GM19025 (cell line): ENCODE measurements around the gene KLHL22.
"Not testable (repeated sequence)": the region's sequence is repeated elsewhere in the genome, so short reads cannot be mapped to it uniquely, and the experiment has no call there.

Experiments used
- ATAC-seq: cut with Tn5 transposase; IDR thresholded peaks from one replicate; pipeline ENCODE4 v1.9.1; 2021; ENCODE audit warnings: mild to moderate bottlenecking, low read depth, moderate library complexity; ENCODE audit not compliant: unreplicated experiment

Gene KLHL22

DNA sequence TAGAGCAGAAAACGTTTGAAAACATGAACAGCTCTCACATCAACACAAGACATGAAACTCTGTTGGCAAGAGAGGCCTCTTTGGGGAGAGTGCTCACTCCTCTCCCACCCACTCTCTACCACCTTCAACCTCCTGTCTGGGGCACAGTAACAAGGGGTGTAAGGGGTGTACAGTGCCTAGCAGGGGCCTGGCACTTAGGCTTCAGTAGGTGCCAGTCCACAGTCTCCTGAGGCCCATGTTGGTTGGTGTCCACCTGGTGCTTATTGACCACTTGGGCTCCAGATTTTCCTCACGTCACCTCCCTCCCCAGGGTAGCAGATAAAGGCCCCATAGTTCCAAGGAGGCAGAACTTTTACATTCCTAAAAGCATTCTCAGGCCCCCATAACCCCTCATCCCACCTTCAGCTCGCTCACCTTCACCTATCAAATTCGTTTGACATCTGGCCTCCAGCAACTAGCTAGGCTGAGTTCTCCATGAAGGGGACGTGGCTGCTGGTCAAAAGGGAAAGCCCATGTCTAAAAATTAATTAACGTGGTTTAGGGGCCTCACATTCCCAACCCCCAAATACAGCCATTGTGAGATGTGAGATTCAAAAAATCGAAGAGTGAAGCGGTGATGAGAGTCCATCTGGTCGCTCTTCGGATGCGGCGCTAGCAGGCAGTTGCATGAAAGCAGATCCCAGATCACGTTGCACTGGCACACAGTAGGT, 11.1 kb upstream of the KLHL22 start:
- ATAC-seq: no peak

DNA sequence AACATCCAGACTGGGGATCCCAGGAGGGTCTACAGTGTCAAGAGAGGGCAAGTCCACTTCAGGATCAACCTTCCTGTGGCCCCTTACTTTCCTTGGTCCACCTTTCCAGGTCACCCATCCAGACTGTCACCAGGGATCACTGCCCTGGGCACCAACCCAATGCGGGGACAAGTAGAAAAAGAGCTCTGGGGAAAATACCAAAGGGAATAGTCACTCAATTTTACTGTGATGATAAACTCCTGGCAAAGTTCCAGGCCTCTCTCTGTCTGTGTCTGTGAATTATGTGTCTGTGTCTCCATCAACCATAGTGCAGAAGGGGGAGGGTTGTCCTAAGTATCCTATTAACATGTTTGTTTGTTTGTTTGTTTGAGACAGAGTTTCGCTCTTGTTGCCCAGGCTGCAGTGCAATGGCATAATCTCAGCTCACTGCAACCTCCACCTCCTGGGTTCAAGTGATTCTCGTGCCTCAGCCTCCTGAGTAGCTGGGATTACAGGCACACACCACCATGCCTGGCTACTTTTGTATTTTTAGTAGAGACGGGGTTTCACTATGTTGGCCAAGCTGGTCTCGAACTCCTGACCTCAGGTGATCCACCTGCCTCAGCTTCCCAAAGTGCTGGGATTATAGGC, 8.8 kb upstream of the KLHL22 start:
- not testable (repeated sequence) for ATAC-seq

DNA sequence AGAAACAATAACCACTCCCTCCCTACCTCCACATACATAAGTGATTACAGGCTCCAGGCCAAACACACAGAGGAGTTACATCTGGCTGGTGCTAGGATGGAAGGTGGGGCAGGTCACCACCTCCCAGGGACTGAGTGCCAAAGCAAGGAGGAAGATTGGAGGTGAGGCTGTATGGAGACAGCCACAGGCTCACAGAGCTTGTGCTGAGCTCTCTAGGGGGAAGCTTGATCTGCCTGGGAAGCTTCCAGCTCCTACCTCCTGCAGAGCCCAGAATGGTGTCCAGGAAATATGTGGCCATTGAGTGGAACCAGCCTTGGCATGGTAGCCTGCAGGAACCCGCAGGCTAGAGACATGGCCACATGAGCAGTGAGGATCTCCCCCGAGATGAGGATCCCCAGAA, 8.2 kb upstream of the KLHL22 start:
- ATAC-seq: no peak

DNA sequence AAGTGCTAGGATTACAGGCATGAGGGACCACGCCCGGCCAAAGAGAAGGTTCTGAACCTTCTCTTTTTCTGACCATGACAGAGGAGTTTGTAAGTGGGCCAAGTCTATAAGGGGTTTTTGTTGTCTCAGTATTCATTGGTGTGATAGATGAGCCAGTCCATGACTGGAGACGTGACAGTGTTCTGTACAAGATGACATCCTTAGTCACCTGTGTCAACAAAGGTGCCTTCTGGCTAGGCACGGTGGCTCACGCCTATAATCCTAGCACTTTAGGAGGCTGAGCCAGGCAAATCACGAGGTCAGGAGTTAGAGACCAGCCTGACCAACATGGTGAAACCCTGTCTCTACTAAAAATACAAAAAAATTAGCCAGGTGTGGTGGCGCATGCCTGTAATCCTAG, 4.2 kb upstream of the KLHL22 start:
- no peak for ATAC-seq

DNA sequence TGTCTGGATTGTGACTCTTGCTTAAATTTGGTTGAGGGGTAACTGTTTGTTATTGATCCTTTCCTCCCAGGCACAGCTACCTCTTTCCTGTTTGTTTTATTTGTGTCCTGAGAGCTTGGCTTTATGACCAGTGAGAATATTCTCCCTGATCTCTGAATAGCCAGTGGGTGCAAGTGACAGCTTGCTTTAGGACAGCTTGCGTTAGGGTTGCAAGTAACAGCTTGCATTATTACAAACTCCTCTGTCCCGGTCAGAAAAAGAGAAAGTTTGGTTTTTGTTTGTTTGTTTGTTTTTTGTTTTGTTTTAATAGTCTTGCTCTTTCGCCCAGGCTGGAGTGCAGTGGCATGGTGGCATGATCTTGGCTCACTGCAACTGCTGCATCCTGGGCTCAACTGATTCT, 3.3 kb upstream of the KLHL22 start:
- ATAC-seq: no peak

DNA sequence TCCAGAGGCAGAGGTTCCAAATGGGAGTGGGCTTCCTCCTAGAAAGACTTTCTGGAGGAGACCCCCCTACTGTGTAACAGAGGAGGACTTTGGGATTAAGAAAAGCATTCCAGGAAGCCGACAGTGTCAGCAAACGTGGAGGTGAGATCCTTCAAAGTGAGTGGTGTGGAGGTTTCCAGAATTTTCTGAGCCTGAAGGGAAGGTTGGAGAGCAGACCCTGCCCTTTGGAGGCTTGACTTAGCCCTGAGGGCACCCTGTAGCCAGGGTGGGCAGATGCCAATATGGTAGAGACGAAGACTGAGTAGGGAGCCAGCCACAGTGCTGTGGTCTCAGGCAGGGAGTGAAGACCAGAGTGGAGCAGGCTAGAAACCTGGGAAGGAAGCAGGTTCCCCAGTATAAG, 1.8 kb upstream of the KLHL22 start:
- no peak for ATAC-seq

DNA sequence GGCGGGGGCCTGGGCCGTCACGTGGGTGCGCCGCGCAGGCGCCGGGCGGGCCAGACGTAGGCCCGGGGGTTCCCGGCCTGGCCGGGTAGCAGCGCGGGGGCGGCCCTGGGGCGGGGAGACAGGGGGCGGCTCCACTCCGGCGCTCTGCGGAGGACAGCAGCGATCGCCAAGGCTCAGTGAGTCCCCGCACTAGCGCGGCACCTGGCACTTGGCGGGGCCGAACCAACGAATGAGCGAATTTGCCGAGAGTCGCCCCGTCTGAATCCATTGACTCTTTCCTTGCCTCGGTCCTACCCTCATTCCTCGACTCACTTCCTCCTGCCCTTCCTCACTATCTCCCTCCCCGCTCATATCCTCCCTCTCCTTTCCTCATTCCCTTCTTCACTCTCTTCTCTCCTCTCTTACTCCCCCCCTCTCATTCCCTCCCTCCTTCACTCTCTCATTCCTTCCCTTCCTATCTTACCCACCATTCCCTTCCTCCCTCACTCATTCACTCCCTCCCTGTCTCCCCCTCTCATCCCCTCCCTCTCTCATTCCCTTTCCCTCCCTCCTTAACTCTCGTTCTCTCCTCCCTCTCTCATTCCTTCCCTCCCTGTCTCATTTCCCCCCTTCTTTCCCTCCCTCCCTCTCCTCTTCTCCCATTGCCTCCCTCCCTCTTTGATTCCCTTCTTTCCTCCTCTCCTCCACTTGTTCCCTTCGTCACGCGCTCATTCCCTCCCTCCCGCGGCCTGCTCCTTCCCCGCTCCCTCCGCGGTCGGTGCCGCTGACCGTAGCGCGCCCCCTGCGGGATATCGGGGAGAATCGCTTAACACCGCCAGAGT, 476 bp upstream of the KLHL22 start:
- peak; percentile 83 for ATAC-seq

DNA sequence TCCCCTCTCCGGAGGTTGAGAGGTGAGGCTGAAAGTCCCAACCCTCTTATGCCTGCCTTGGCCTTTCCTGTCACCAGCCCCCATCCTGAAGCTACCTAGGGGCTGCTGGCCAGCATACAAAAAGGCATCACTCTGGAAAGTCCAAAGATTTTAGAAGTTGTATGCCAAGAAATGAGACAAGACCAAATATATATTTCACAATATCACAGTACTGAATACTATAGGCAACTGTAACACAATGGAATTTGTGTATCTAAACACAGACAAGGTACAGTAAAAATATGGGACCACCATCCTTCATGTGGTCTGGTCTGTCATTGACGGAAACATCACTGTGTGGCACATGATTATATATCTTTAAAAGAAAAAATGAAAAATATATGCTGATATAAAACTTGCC, 4.2 kb downstream of the KLHL22 start:
- ATAC-seq: no peak

DNA sequence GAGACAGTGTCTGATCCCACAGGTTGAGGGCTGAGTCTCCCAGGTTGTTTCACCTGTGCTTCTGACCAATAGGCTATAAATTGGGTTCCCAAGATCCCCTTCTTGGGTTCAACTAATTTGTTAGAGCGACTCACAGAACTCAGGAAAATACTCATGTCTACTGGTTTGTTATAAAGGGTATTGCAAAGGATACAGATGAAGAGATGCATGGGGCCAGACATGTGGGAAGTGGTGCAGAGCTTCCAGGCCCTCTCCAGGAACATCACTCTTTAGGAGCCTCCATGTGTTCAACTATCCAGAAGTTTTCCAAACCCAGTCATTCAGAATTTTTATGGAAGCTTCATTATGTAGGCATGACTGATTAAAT, 4.7 kb downstream of the KLHL22 start:
- no peak for ATAC-seq

DNA sequence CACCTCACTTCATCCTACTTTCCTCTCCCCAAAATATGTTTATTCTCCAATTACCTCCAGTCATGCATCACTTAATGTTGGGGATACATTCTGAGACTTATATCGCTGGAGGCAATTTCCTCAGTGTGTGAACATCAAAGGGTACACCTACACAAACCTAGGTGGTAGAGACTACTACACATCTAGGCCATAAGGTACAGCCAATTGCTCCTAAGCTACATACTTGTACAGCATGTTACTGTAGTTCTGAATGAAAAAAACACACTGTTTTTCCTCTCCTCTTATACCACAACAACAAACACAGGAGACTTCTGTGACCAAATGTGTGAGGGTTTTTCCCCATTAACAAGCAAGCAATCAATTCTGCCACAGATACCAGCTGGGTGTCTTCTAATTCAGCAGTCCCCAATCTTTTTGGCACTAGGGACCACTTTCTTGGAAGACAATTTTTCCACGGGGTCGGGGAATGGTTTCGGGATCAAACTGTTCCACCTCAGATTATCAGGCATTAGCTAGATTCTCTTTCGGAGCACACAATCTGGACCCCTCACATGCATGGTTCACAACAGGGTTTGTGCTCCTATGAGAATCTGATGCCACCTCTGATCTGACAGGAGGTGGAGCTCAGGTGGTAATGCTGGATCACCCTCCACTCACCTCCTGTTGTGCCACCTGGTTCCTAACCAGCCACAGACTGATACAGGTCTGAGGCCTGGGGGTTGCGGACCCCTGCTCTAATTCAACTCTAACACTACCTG, 5.2 kb downstream of the KLHL22 start:
- no peak for ATAC-seq

DNA sequence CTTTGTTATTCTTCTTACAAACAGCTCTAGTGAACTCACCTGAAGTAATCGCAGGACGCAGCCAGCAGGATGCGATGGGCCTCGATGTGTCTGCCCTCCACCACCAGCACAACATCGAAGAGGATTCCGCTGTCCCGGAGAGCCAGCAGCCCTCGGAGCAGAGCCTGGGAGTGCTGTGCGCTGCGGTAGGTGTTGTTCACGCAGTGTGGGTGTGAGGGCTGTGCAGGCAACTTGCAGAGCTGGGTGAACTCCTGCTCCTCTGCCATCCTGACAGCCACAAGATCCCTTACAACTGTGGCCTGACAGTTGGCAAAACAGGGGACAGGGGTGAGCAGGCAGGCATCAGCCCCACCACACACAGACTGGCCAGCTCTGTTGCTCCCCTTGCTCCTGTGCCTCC, 6.6 kb downstream of the KLHL22 start:
- ATAC-seq: no peak

DNA sequence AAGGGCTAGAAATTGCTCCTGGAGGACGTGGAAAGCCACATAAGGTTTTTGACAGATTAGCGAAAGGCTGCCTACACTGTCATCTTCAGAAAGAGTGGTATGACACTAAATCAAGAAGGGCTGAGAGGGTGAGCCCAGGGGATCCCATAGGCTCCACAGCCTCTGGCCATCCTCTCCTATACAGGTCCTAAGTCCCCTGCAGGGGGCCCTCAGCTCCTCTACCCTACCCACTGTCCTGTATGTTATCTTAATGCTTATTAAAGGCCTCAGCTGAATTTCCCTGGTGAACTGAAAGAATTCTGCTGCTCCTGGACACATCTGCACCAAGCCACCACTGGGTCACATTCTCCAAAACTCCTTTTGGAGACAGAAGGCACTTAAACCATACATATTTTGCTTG, 7.9 kb downstream of the KLHL22 start:
- ATAC-seq: no peak

DNA sequence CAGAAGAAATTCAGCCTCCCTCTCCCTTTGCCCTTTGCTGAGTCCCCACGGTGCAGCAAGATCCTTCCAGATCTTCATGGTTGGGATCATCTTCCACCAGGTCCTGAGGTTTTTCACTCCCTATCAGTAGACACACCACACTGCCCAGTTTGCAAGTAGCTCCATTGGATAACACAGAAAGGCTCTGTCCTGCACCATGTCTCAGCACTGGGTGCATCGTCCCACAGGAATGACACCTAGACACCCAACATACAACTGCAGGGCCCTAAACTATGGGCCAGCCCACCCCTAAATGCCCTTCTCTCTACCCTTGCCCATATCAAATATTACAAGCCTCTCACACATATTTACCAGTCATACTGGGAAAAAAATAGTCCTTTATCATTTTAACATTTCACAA, 9.4 kb downstream of the KLHL22 start:
- no peak for ATAC-seq

DNA sequence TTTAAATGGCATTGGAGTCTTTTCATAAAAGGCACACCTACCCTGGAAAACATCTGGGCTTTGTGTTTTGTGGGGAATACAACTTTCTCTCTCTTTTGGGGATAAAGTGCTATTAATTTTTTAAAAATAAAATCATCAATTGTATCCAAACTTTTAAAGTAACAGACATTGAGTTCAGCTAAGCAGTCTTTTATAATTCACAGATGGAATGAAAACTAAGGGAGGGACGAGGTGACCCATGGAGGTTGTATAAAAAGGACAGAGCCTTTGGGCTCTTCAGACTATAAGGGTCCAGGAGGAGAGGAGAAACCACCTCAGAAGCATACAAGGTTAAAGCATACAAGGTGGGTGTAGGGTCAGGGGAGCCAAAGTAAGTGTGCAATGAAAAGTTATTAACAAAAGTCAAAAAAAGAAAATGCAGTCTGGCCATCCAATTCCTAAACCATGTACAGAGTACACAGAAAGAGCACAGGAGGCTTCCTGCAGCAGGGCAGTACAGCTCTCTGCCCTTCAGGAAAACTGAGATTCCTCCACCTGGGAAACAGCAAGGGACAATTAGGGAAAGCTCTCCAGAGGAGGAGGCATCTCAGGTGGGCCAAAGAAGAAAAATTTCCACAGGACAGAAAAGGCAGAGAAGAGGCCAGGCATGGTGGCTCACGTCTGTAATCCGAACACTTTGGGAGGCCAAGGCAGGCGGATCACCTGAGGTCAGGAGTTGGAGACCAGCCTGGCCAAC, 10.5 kb downstream of the KLHL22 start:
- no peak for ATAC-seq

DNA sequence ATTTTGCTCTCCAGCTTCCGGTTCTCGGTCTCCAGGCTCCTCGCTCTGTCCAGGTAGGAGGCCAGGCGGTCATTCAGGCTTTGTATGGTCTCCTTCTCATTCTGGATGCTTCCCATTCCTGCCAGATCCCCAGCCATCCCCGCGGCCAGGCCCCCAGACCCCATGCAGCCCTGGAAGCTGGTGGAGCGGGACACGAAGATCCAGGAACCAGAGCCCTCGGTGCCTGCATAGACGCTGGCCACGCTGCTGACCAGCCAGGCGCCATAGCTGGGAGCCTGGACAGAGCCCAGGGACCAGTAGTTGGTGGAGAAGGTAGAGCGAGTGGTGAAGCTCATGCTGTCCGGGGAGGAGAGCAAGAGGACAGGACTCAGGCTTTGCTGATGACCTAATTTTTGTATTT, 11.8 kb downstream of the KLHL22 start:
- ATAC-seq: no peak

DNA sequence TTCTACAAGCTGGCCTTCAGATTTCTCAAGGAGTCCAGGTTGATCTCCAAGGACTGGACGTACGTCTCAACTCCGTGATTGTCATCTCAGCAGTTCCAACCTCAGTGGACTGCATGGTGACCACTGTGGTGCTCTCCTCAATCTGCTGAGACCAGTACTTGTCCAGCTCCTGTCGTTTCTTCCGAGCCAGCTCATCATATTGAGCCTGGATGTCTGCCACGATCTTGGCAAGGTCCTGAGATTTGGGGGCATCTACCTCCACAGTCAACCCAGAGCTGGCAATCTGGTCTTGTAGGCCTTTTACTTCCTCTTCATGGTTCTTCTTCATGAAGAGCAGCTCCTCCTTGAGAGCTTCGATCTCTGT, 12.5 kb downstream of the KLHL22 start:
- not testable (repeated sequence) for ATAC-seq

DNA sequence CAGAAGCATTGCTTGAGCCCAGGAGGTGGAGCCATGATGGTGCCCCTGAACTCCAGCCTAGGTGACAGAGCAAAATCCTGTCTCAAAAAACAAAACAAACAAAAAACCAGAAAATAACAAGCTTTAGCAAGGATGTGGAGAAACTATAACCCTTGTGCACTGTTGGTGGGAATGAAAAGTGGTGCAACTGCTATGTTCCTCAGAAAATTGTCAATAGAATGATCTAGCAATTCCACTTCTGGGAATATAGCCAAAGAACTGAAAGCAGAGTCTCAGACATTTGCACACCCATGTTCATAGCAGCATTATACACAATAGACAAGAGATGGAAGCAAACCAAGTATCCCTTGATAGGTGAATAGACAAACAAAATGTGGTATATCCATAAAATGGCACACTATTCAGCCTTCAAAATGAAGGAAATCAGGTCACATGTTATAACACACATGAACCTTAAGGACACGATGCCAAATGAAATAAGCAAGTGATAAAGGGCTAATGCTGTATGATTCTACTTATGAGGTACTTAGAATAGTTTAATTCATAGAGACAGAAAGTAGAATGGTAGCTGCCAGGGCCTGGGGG, 15.9 kb downstream of the KLHL22 start:
- no peak for ATAC-seq

DNA sequence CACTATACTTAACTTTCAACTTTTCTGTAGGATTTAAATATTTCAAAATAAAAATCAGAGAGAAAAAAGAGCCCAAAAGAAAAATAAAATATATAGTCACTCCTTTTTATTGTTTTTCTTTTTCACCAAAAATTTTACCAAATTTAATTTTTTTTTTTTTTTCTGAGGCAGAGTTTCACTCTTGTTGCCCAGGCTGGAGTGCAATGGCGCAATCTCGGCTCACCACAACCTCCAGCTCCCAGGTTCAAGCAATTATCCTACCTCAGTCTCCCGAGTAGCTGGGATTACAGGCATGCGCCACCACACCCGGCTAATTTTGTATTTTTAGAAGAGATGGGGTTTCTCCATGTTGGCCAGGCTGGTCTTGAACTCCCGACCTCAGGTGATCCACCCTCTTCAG, 17.5 kb downstream of the KLHL22 start:
- ATAC-seq: not testable (repeated sequence)

DNA sequence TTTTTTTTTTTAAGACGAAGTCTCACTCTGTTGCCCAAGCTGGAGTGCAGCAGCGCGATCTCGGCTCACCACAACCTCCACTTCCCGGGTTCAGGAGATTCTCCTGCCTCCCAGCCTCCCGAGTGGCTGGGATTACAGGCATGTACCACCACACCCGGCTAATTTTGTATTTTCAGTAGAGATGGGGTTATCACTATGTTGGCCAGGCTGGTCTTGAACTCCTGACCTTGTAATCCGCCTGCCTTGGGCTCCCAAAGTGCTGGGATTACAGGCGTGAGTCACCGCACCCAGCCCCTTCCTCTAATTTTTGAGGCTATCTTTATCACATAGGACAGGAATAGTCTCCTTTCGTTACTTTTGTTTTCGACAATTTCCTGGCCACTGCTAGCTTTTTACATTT, 20.0 kb downstream of the KLHL22 start:
- not testable (repeated sequence) for ATAC-seq

DNA sequence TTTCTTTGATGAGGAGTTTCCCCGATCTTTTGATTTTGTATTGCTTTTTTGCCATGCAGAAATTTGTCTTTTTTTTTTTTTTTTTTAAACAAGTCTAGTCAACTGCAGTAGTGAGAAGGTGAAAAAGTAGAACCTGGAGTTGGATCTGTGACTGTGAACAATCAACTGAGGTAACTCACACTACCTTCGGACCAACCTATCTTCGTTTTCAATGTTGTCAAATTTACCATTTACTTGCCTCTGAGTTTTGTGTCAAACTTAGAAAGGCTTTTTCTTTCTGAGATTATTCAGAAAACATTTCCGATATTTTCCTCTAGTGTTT, 20.5 kb downstream of the KLHL22 start:
- no peak for ATAC-seq
